Measurements from ENCODE around the gene TCF12. TPM values are rescaled to one million over a fixed set of nuclear protein-coding genes. Genes with fewer than 3 reads are reported as not detected.

The TCF12 gene
- total and polyA plus RNA-seq, 2 of the 8 experiments (the other 6 are each of a cell fraction or from before 2014, with no cell fraction given), result 85.8 to 101 TPM

DNA sequence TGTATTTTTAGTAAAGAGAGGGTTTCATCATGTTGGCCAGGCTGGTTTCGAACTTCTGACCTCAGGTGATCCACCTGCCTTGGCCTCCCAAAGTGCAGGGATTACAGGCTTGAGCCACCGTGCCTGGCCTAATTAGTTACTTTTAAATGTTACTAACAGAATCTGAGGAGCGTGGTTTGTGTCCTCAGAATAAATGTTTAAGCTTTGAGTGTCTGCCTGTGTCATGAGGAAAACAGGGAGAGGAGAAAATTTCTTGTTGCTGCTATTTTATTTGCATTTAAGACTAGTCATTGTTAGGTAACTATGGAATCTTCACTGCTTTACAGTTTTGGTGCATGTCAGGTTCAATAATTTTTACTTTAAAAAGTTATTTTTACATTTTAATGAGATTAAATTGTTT lies 68.8 kb downstream of the TCF12 start:
- Histone ChIP-seq H2BK15ac (ENCODE audit: low read length) (no peak overlapping the region), H4K91ac (replicated peaks; ENCODE audit: insufficient read length, low read length) (no peak overlapping the region), H2AK5ac (ENCODE audit: low read depth, low read length) (no peak overlapping the region), H3K4me2 (ENCODE audit: insufficient read depth in 1 of 2, low read depth in 2 of 2, low read length in 2 of 2) (no peak overlapping the region), H3K4me3 (ENCODE audit: extremely low read depth in 1 of 4, insufficient read depth in 2 of 4, low read depth in 3 of 4, low read length in 4 of 4) (no peak overlapping the region), H4K8ac (ENCODE audit: extremely low read depth, insufficient read depth, low read length) (no peak overlapping the region), H4K5ac (ENCODE audit: insufficient read length, low read depth, low read length) (no peak overlapping the region), H4K20me1 (replicated peaks in 1 of 2; ENCODE audit: control insufficient read depth in 1 of 2, insufficient read depth in 2 of 2, low read length in 2 of 2) (peaks cover 0 to 10% of the 10 kb centered on the region in 2 experiments), H3K23me2 (ENCODE audit: low read depth, low read length) (no peaks in the 10 kb centered on the region; the same call in 1 of the 2 replicates), H3K27ac (ENCODE audit: low read depth, low read length) (no peak overlapping the region), H2BK20ac (ENCODE audit: low read length) (no peak overlapping the region), H3K23ac (ENCODE audit: insufficient read length) (no peak overlapping the region), H2BK12ac (ENCODE audit: low read depth, low read length) (no peak overlapping the region), H3K27me3 (replicated peaks in 1 of 4; ENCODE audit: control insufficient read depth in 3 of 4, extremely low read depth in 1 of 4, insufficient read depth in 3 of 4, low read length in 3 of 4) (no peaks in the 10 kb centered on the region), H3K4ac (replicated peaks; ENCODE audit: insufficient read length, low read depth, low read length) (no peak overlapping the region), H3K18ac (ENCODE audit: extremely low read depth, low read length) (no peak overlapping the region), H3K9ac (replicated peaks in 1 of 4; ENCODE audit: extremely low read depth in 1 of 4, low read depth in 3 of 4, low read length in 3 of 4) (no peak overlapping the region), H2AFZ (ENCODE audit: low read length) (no peak overlapping the region), H3K14ac (ENCODE audit: insufficient read length) (no peak overlapping the region), H3K36me3 (ENCODE audit: control insufficient read depth in 2 of 4, insufficient read depth in 4 of 4, low read length in 3 of 4) (no peaks in the 10 kb centered on the region), H3K79me2 (ENCODE audit: control insufficient read depth in 1 of 2, insufficient read depth in 2 of 2, low read length in 2 of 2) (peaks cover 0 to 94% of the 10 kb centered on the region in 2 experiments; a peak in 2 of 4 replicates), H3K56ac (replicated peaks; ENCODE audit: insufficient read length, low read depth, low read length) (no peak overlapping the region), H2BK120ac (replicated peaks; ENCODE audit: low read depth, low read length) (no peak overlapping the region), H3K9me3 (ENCODE audit: insufficient read depth in 2 of 2, low read depth in 1 of 2, low read length in 1 of 2) (no peaks in the 10 kb centered on the region), H2BK5ac (ENCODE audit: low read depth, low read length) (no peak overlapping the region), H3K79me1 (ENCODE audit: low read depth, low read length) (peaks cover 3% of the 10 kb centered on the region; the same call in 1 of the 2 replicates), H3K4me1 (replicated peaks in 1 of 4; ENCODE audit: control insufficient read depth in 3 of 4, insufficient read depth in 4 of 4, low read length in 3 of 4) (no peaks in the 10 kb centered on the region; a peak in 2 of 7 replicates)
- WGBS, 2 experiments (ENCODE audit: extremely low coverage in 1 of 2, insufficient coverage in 1 of 2, insufficient read length in 1 of 2, insufficient replicate concordance in 2 of 2, low coverage in 1 of 2, low lambda C conversion rate in 2 of 2, missing lambda C conversion rate in 1 of 2), result 76% methylated on average over 3 of the region's 3 CpGs; no CpG with 5 or more reads in 1 of the 2 experiments
- FAIRE-seq (no peak), DNase-seq (ENCODE audit: low read depth in 1 of 2, low spot score in 2 of 2) (no peak)
- POLR2A ChIA-PET (ENCODE audit: partially characterized antibody), result no interaction called here
- CTCF ChIA-PET (ENCODE audit: partially characterized antibody), result no interaction called here
- no peak for TF ChIP-seq JUND (IDR thresholded peaks at IDR 0.05; ENCODE audit: low read length)
- TF ChIP-seq SIX5 (IDR thresholded peaks at IDR 0.05; ENCODE audit: low read depth, low read length), result no peak
- TF ChIP-seq CBX5 (IDR thresholded peaks at IDR 0.05; ENCODE audit: low read depth, low read length), result no peak
- TF ChIP-seq RFX5 (IDR thresholded peaks at IDR 0.05; ENCODE audit: borderline replicate concordance, low read depth, low read length), result no peak
- TF ChIP-seq SAP30 (IDR thresholded peaks at IDR 0.05; ENCODE audit: insufficient read depth, insufficient replicate concordance, low read length), result no peak
- no peak for TF ChIP-seq POLR2AphosphoS5 (IDR thresholded peaks at IDR 0.05; ENCODE audit: low read depth, low read length)
- no peak for TF ChIP-seq PHF8 (conservative IDR thresholded peaks at IDR 0.05; ENCODE audit: low read depth, low read length)
- no peak for TF ChIP-seq EZH2 (IDR thresholded peaks at IDR 0.05; ENCODE audit: low read depth, low read length, severe bottlenecking)
- no peak for TF ChIP-seq JUN (IDR thresholded peaks at IDR 0.05; ENCODE audit: low read depth, low read length)
- TF ChIP-seq ZNF274 (IDR thresholded peaks at IDR 0.05; ENCODE audit: borderline replicate concordance, extremely low read depth, low read length), result no peak
- TF ChIP-seq, protein P1, sequence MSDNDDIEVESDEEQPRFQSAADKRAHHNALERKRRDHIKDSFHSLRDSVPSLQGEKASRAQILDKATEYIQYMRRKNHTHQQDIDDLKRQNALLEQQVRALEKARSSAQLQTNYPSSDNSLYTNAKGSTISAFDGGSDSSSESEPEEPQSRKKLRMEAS (IDR thresholded peaks at IDR 0.05), result no peak
